IPS-18a (cell line): Measurements from ENCODE around the gene CASR.
A peak's percentile ranks its signal among the peaks of the same experiment; 100 is the strongest.

Experiments
- H3K27ac ChIP-seq: one replicate; pipeline ENCODE4 v1.5.1; 2013; ENCODE audit warnings: low read length
- H3K27me3 ChIP-seq: one replicate; pipeline ENCODE4 v1.6.1; 2013; ENCODE audit warnings: mild to moderate bottlenecking, low read length; ENCODE audit not compliant: control insufficient read depth, insufficient read depth
- H3K36me3 ChIP-seq: one replicate; pipeline ENCODE4 v1.6.1; 2013; ENCODE audit warnings: low read depth, low read length; ENCODE audit not compliant: control insufficient read depth
- H3K4me1 ChIP-seq: one replicate; pipeline ENCODE4 v1.6.1; 2013; ENCODE audit warnings: low read depth, low read length; ENCODE audit not compliant: control insufficient read depth
- H3K4me3 ChIP-seq: one replicate; pipeline ENCODE4 v1.5.1; 2013; ENCODE audit warnings: low read length
- H3K9ac ChIP-seq: one replicate; pipeline ENCODE4 v1.6.1; 2013; ENCODE audit warnings: mild to moderate bottlenecking, low read length, moderate library complexity
- H3K9me3 ChIP-seq: one replicate; pipeline ENCODE4 v1.6.1; 2013; ENCODE audit warnings: low read depth, low read length; ENCODE audit not compliant: control insufficient read depth

CASR gene

DNA sequence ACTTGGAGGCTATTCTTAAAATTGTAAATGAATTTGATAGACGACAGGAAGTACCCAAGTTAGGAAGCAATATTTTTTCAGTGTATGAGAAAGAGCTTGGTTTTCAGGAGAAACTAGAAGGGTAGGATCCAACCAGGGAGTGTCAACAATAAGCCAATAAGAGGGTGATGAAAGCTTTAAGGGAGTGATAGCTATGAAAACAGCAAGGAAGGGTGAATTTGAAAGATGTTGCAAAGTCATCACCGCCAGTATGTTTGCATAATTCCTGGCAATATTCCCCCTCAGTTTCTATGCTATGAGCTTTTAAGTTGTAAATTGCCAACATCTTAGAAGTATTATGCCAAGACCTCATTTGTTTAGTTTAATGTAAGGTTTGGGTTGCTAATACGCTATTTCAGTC is 129.8 kb downstream of the CASR start:
- H3K27ac ChIP-seq = no peak overlapping the region
- no peaks in the 10 kb centered on the region for H3K27me3 ChIP-seq
- H3K9ac ChIP-seq = no peak overlapping the region
- no peaks in the 10 kb centered on the region for H3K9me3 ChIP-seq
- no peak overlapping the region for H3K4me3 ChIP-seq
- H3K4me1 ChIP-seq = no peaks in the 10 kb centered on the region
- H3K36me3 ChIP-seq = no peaks in the 10 kb centered on the region

DNA sequence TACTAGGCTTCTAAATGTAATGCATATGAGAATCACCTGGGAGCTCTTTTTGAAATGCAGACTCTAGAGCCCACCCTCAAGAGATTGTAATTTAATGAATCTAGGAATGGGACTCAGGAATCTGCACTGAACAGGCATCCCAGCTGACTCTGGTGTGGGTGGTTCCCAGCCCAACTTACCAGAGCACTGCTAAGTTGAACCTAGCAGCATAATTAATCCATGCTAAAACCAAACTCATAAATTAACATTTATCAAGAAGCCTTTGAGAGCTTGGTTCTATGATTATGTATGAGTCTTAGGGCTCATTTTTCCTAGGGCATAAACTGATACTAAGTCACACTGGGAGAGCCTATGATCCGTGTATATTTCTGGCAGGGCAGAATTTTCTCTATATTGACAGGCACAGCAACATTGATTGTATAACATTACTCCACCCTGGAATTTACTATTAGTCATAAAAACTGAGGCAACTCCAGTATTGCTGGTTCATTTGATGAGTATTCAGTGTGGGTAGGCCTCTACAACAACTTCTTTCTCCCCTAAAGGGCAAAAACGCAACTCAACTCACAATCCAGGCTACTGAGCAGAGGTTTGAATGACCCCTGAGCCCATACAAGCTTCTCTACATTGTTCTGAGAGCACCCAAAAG is 130.9 kb downstream of the CASR start:
- Histone ChIP-seq H3K9ac (no peak overlapping the region), H3K4me3 (no peak overlapping the region), H3K27me3 (no peaks in the 10 kb centered on the region), H3K27ac (no peak overlapping the region), H3K4me1 (no peaks in the 10 kb centered on the region), H3K9me3 (no peaks in the 10 kb centered on the region), H3K36me3 (no peaks in the 10 kb centered on the region)

DNA sequence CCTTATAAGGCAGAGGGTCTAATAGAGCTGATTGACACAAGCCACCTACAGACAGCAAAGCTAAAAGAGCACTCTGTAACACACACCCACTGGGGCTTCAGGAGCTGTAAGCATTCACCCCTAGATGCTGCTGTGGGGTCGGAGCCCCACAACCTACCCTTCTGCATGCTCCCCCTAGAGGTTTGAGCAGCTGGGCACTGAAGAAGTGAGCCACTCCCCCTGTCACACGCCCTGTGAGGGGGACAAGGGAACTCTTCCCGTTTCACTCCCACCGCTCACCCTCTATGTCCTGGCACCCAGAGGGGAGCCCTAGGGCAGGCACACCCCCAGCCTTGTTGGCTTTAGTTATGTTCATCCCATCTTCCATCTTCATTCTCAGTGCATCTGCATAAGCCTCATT is 132.2 kb downstream of the CASR start:
- Histone ChIP-seq H3K4me1 (no peaks in the 10 kb centered on the region), H3K9ac (no peak overlapping the region), H3K27me3 (no peaks in the 10 kb centered on the region), H3K27ac (no peak overlapping the region), H3K4me3 (peak overlapping the region; percentile 41), H3K9me3 (no peaks in the 10 kb centered on the region), H3K36me3 (no peaks in the 10 kb centered on the region)

DNA sequence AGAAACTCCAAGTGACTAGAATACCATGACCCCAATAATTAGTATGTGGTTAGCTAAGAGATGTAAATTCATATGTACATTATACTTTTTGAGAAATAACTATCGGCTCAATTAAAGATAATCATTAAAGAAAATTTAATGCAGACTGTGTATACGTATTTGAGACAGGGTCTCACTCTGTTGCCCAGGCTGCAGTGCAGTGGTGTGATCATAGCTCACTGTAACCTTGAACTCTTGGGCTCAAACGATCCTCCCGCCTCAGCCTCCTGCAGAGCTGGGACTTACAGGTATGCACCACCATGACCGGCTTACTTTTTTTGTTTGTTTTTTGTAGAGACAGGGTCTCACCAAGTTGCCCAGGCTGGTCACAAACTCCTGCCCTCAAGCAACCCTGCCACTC is 132.9 kb downstream of the CASR start:
- H3K4me3 ChIP-seq = no peak overlapping the region
- H3K36me3 ChIP-seq = no peaks in the 10 kb centered on the region
- H3K4me1 ChIP-seq = no peaks in the 10 kb centered on the region
- no peak overlapping the region for H3K9ac ChIP-seq
- no peaks in the 10 kb centered on the region for H3K9me3 ChIP-seq
- no peak overlapping the region for H3K27ac ChIP-seq
- no peaks in the 10 kb centered on the region for H3K27me3 ChIP-seq

DNA sequence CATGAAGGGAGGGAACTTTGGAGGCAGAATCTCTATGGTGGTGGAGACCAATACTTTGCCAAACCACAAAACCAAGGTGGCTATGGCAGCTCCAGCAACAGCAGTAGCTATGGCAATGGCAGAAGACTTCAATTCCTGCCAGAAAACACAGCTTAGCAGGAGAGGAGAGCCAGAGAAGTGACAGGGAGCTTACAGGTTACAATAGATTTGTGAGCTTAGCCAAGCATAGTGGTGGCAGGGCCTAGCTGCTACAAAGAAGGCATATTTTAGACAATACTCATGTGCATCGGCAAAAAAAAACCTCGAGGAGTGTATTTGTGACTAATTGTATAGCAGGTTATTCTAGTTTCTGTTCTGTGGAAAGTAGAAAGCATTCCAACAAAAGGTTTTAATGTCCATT is 135.2 kb downstream of the CASR start:
- H3K9ac ChIP-seq = no peak overlapping the region
- no peaks in the 10 kb centered on the region for H3K27me3 ChIP-seq
- no peak overlapping the region for H3K4me3 ChIP-seq
- H3K4me1 ChIP-seq = no peaks in the 10 kb centered on the region
- no peaks in the 10 kb centered on the region for H3K36me3 ChIP-seq
- H3K9me3 ChIP-seq = no peaks in the 10 kb centered on the region
- H3K27ac ChIP-seq = no peak overlapping the region

DNA sequence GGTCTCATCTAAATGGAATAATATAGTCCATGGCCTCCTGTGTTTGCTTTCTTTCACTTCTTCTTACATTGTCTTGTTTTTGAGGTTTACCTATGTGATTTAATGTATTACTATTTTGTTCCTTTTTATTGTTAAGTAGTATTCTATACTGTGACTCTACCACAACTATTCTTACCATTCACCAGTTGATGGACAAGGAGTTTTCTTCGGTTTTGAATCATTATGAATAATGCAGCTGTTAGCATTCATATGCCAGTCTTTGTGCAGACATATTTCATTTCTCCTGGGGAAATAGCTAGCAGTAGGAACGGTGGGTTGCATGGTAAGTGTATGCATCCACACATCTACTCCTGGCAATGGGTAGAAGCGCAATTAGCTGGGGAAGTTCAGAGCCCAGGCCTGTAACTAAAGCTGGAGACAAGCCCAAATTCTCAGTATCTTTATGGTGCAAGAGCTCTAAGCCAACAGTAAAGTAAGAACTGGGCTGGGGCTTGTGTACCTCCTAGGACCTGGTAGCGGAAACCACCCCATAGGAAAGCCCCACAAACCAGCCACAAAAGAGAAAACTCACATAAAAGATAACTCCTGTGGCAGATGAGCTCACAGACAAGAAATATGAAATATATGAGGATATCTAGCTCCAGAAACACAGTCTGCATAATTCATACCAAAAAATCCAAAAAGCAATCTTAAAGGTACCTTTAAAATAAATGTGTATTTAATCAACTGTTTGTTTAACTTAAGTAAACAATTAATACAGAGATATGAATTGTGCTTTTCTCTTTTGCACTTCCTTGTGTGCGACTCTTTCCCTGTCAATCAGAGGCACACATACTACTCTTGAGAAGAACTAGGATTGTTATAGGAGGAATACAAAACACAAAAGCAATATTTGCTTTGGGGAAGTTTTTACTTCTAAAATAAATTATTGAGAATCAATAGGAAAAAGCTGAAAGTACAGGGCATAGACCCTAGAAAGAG is 138.9 kb downstream of the CASR start:
- no peak overlapping the region for H3K4me3 ChIP-seq
- H3K27me3 ChIP-seq = no peaks in the 10 kb centered on the region
- no peak overlapping the region for H3K9ac ChIP-seq
- no peaks in the 10 kb centered on the region for H3K4me1 ChIP-seq
- no peaks in the 10 kb centered on the region for H3K36me3 ChIP-seq
- H3K27ac ChIP-seq = no peak overlapping the region
- no peaks in the 10 kb centered on the region for H3K9me3 ChIP-seq

DNA sequence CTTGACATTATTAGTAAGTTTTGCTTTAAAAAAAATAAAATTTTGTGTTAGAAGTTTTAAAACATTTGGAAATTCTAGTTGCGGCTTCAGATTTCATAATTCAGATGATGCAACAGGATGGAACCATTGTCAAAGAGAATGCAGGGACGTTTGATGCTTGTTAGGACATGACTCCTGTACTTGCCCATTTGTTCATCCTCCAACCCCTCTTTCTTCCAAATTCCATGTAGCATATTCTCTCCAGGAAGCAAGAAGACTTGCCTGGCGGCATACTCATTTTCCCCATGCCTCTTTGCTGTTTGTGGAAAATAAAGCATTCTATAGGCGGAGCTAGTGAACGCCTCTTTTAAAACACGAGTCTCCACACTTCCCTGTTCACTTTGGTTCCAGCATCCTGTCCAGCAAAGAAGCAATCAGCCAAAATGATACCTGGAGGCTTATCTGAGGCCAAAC is 141.4 kb downstream of the CASR start, which contains the start of gene CSTA:
Gene CSTA, plus strand, starts transcription at position 378 of the 453 bp plus-strand sequence. Its CDS starts 45 bp downstream, at position 423.
- no peak within 1 kb of the TSS for H3K9ac ChIP-seq
- H3K4me3 ChIP-seq = no peak within 1 kb of the TSS
- H3K27me3 ChIP-seq = no peaks in the 10 kb centered on the region
- H3K27ac ChIP-seq = no peak within 1 kb of the TSS
- no peaks in the 10 kb centered on the region for H3K36me3 ChIP-seq
- H3K4me1 ChIP-seq = no peaks in the 10 kb centered on the region
- H3K9me3 ChIP-seq = no peaks in the 10 kb centered on the region

DNA sequence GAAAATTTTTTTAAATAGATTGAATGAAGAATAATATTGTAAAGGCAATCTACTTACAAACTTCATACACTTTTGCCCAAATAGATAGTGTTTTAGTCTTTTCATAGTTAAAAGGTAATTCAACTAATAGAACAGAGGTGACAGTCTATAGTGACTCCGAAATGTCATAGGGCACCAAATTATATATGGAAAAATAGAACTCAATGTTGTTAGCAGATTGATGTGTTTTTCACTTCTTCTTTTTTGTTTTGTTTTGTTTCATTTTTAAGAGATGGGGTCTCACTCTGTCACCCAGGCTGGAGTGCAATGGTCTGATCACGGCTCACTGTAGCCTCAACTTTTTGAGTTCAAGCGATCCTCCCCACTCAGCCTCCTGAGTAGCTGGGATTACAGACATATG is 142.3 kb downstream of the CASR start:
- Histone ChIP-seq H3K4me3 (no peak overlapping the region), H3K4me1 (no peaks in the 10 kb centered on the region), H3K9ac (no peak overlapping the region), H3K9me3 (no peaks in the 10 kb centered on the region), H3K27me3 (no peaks in the 10 kb centered on the region), H3K36me3 (no peaks in the 10 kb centered on the region), H3K27ac (no peak overlapping the region)

DNA sequence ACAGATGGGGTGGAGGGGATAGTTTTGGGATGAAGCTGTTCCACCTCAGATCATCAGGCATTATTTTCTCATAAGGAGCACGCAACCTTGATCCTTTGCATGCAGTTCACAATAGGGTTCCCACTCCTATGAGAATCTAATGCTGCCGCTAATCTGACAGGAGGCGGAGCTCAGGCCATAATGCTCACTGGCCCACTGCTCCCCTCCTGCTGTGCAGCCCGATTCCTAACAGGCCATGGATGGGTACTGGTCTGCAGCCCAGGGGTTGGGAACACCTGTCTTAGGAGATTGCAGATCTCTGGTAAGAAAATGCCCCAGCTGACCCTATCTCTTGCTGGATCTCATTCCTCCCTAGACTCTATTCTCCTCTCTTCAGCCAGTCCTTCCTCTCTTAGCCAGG is 148.4 kb downstream of the CASR start:
- no peaks in the 10 kb centered on the region for H3K36me3 ChIP-seq
- no peak overlapping the region for H3K4me3 ChIP-seq
- H3K9ac ChIP-seq = no peak overlapping the region

DNA sequence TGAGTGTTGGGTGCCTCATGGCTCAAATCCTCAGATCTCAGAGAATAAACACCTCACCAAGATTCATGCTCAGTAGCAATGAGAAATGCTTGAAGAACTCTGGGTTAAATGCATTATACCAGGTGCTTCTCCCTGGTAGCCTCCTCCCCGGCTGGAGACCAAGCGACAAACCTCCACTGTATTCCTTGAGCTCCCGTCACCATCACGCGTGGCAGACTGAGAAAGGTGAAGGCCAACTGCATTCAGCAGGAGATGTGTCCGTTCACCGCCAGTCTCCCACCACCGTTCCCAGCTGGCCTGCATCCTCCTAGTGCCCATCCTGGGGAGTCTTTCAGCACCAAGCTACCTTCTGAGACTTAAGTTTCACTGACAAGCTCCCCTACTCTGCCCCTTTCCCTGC is 149.1 kb downstream of the CASR start:
- Histone ChIP-seq H3K36me3 (no peaks in the 10 kb centered on the region), H3K27ac (no peak overlapping the region), H3K27me3 (no peaks in the 10 kb centered on the region), H3K4me3 (no peak overlapping the region), H3K9me3 (no peaks in the 10 kb centered on the region), H3K4me1 (no peaks in the 10 kb centered on the region), H3K9ac (no peak overlapping the region)

More for the DNA sequence above, 148.4 kb downstream of the CASR start:
- no peaks in the 10 kb centered on the region for H3K4me1 ChIP-seq
- no peaks in the 10 kb centered on the region for H3K27me3 ChIP-seq
- H3K27ac ChIP-seq = no peak overlapping the region
- no peaks in the 10 kb centered on the region for H3K9me3 ChIP-seq
